ENCODE data around the gene RNF220. TPM values are rescaled to one million over a fixed set of nuclear protein-coding genes. Genes with fewer than 3 reads are reported as not detected.

Gene RNF220
- total RNA-seq, 4 donors from 2014 or later = 22.0 to 94.3 (median 49.4) TPM

- TF ChIP-seq CTCF (IDR thresholded peaks at IDR 0.05) = no peak
- no peak for TF ChIP-seq POLR2A (IDR thresholded peaks at IDR 0.05)
- H3K4me3 ChIP-seq = no peak overlapping the region
- H3K27me3 ChIP-seq = no peaks in the 10 kb centered on the region
- H3K4me1 ChIP-seq = no peaks in the 10 kb centered on the region
- no peak overlapping the region for H3K27ac ChIP-seq
- no peaks in the 10 kb centered on the region for H3K36me3 ChIP-seq
- intact Hi-C loops (cut with DNase I; ENCODE audit: low total_unique reads) = no loop called here
- DNase-seq = no peak
- no peaks in the 10 kb centered on the region for H3K9me3 ChIP-seq
Measured at GRCh38 chr1:44546403-44547053, 141.5 kb downstream of the RNF220 start.

- no peak overlapping the region for H3K27ac ChIP-seq
- TF ChIP-seq POLR2A (IDR thresholded peaks at IDR 0.05) (no peak), CTCF (IDR thresholded peaks at IDR 0.05) (no peak)
- intact Hi-C loops (cut with DNase I; ENCODE audit: low total_unique reads) = no loop called here
- no peaks in the 10 kb centered on the region for H3K36me3 ChIP-seq
- no peaks in the 10 kb centered on the region for H3K4me1 ChIP-seq
- H3K4me3 ChIP-seq = no peak overlapping the region
- H3K27me3 ChIP-seq = no peaks in the 10 kb centered on the region
- no peak for DNase-seq
- no peaks in the 10 kb centered on the region for H3K9me3 ChIP-seq
Measured at GRCh38 chr1:44547361-44547760, 142.3 kb downstream of the RNF220 start.

GRCh38 chr1:44547837-44548236, 142.8 kb downstream of the RNF220 start:
- Histone ChIP-seq H3K27me3 (no peaks in the 10 kb centered on the region), H3K4me1 (no peaks in the 10 kb centered on the region), H3K36me3 (no peaks in the 10 kb centered on the region), H3K4me3 (no peak overlapping the region), H3K9me3 (no peaks in the 10 kb centered on the region), H3K27ac (no peak overlapping the region)
- DNase-seq = no peak
- no peak for TF ChIP-seq CTCF (IDR thresholded peaks at IDR 0.05)
- TF ChIP-seq POLR2A (IDR thresholded peaks at IDR 0.05) = no peak
- intact Hi-C loops (cut with DNase I; ENCODE audit: low total_unique reads) = no loop called here

- TF ChIP-seq POLR2A (IDR thresholded peaks at IDR 0.05) = no peak
- no peak for TF ChIP-seq CTCF (IDR thresholded peaks at IDR 0.05)
- Histone ChIP-seq H3K4me3 (no peak overlapping the region), H3K4me1 (no peaks in the 10 kb centered on the region), H3K36me3 (no peaks in the 10 kb centered on the region), H3K27me3 (no peaks in the 10 kb centered on the region), H3K27ac (no peak overlapping the region), H3K9me3 (no peaks in the 10 kb centered on the region)
- DNase-seq = no peak
- intact Hi-C loops (cut with DNase I; ENCODE audit: low total_unique reads) = no loop called here
Measured at GRCh38 chr1:44549510-44549909, 144.5 kb downstream of the RNF220 start.

- Histone ChIP-seq H3K9me3 (no peaks in the 10 kb centered on the region), H3K36me3 (no peaks in the 10 kb centered on the region), H3K4me1 (no peaks in the 10 kb centered on the region), H3K27me3 (no peaks in the 10 kb centered on the region), H3K4me3 (no peak overlapping the region), H3K27ac (no peak overlapping the region)
- no peak for TF ChIP-seq POLR2A (IDR thresholded peaks at IDR 0.05)
- TF ChIP-seq CTCF (IDR thresholded peaks at IDR 0.05) = no peak
- intact Hi-C loops (cut with DNase I; ENCODE audit: low total_unique reads) = no loop called here
- no peak for DNase-seq
Measured at GRCh38 chr1:44553127-44553758, 148.2 kb downstream of the RNF220 start.

Measured in uterus (tissue), 4 donors.